Measurements from ENCODE around the gene PEG3. TPM values are rescaled to one million over a fixed set of nuclear protein-coding genes. Genes with fewer than 3 reads are reported as not detected.
A peak's percentile ranks its signal among the peaks of the same experiment; 100 is the strongest.

The PEG3 gene
- total and polyA plus RNA-seq, 2 of the 13 experiments (the other 11 are each of a cell fraction or from before 2014, with no cell fraction given), result 217 to 394 TPM

DNA sequence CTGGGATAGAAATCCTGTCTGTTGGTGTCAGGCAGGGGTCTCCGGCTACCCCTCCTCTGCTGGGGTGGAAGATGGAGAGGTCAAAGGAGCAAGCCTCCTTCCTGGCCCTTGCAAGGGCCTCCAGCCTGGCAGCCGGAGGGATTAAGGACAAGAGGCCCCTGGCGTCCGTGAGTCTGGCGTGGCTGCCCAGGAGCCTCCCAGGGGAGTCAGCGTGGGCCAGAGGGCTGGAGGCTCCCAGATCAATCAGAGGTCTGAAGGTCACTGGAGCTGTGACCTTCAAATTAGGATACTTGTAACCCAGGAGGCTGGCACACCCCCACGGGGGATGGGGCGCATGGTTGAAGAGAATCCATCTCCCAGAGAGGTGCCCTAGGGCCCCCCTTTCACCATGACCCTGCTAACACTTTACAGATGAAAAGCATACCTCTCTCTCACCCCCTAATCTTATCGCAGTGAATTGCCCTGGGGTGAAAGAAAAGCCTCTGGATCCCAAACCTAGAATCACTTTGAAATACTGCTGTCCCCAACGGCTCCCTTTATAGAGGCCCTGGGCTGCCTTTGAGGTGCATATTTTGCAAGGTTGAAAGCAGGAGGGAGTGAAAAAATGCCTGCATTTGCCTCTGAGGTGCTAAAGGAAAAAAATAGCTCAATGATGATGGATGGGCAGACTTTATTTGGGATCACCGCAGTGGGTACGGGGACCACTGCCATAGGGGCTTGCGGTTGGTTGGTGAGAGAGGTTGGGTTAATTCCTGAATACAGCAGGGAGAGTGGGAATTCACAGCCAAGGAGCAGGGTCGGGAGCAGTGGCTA, 44.9 kb upstream of the PEG3 start (continued):
- TF ChIP-seq ZNF672 (CRISPR knock-in tag; IDR thresholded peaks at IDR 0.05), result no peak
- TF ChIP-seq ETV5 (CRISPR knock-in tag; IDR thresholded peaks at IDR 0.05; ENCODE audit: borderline replicate concordance), result peak; percentile 66
- no peak for TF ChIP-seq HES4 (CRISPR knock-in tag; IDR thresholded peaks at IDR 0.05; ENCODE audit: borderline replicate concordance)
- peak; percentile 64; the same call in 1 of the 2 replicates for TF ChIP-seq HNF4G (IDR thresholded peaks at IDR 0.05; ENCODE audit: borderline replicate concordance, low read depth, low read length)
- TF ChIP-seq HNF4G (CRISPR knock-in tag; IDR thresholded peaks at IDR 0.05; ENCODE audit: borderline replicate concordance, low read depth), result 0 out of 2 replicates have a peak, but pooled peaks have one; percentile 17
- TF ChIP-seq SRF (IDR thresholded peaks at IDR 0.05; ENCODE audit: low read depth, low read length), result no peak
- TF ChIP-seq, protein P1, sequence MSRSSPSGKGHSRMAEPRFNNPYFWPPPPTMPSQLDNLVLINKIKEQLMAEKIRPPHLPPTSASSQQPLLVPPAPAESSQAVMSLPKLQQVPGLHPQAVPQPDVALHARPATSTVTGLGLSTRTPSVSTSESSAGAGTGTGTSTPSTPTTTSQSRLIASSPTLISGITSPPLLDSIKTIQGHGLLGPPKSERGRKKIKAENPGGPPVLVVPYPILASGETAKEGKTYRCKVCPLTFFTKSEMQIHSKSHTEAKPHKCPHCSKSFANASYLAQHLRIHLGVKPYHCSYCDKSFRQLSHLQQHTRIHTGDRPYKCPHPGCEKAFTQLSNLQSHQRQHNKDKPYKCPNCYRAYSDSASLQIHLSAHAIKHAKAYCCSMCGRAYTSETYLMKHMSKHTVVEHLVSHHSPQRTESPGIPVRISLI (CRISPR knock-in tag; IDR thresholded peaks at IDR 0.05; ENCODE audit: borderline replicate concordance), result 0 out of 2 replicates have a peak, but pooled peaks have one; percentile 12
- peak; percentile 13; the same call in 1 of the 2 replicates for TF ChIP-seq BCL6 (CRISPR knock-in tag; IDR thresholded peaks at IDR 0.05)
- TF ChIP-seq PATZ1 (CRISPR knock-in tag; IDR thresholded peaks at IDR 0.05), result peak; percentile 64
- no peak for TF ChIP-seq ZNF530 (CRISPR knock-in tag; IDR thresholded peaks at IDR 0.05; ENCODE audit: low read depth)
- TF ChIP-seq, protein P2, sequence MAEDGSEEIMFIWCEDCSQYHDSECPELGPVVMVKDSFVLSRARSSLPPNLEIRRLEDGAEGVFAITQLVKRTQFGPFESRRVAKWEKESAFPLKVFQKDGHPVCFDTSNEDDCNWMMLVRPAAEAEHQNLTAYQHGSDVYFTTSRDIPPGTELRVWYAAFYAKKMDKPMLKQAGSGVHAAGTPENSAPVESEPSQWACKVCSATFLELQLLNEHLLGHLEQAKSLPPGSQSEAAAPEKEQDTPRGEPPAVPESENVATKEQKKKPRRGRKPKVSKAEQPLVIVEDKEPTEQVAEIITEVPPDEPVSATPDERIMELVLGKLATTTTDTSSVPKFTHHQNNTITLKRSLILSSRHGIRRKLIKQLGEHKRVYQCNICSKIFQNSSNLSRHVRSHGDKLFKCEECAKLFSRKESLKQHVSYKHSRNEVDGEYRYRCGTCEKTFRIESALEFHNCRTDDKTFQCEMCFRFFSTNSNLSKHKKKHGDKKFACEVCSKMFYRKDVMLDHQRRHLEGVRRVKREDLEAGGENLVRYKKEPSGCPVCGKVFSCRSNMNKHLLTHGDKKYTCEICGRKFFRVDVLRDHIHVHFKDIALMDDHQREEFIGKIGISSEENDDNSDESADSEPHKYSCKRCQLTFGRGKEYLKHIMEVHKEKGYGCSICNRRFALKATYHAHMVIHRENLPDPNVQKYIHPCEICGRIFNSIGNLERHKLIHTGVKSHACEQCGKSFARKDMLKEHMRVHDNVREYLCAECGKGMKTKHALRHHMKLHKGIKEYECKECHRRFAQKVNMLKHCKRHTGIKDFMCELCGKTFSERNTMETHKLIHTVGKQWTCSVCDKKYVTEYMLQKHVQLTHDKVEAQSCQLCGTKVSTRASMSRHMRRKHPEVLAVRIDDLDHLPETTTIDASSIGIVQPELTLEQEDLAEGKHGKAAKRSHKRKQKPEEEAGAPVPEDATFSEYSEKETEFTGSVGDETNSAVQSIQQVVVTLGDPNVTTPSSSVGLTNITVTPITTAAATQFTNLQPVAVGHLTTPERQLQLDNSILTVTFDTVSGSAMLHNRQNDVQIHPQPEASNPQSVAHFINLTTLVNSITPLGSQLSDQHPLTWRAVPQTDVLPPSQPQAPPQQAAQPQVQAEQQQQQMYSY (CRISPR knock-in tag; IDR thresholded peaks at IDR 0.05), result peak; percentile 49; the same call in 1 of the 2 replicates
- TF ChIP-seq ZFP36L1 (CRISPR knock-in tag; IDR thresholded peaks at IDR 0.05), result no peak
- TF ChIP-seq MED1 (CRISPR knock-in tag; IDR thresholded peaks at IDR 0.05), result peak; percentile 82
- no peak for TF ChIP-seq ETV6 (CRISPR knock-in tag; conservative IDR thresholded peaks at IDR 0.05)
- TF ChIP-seq, protein P3, sequence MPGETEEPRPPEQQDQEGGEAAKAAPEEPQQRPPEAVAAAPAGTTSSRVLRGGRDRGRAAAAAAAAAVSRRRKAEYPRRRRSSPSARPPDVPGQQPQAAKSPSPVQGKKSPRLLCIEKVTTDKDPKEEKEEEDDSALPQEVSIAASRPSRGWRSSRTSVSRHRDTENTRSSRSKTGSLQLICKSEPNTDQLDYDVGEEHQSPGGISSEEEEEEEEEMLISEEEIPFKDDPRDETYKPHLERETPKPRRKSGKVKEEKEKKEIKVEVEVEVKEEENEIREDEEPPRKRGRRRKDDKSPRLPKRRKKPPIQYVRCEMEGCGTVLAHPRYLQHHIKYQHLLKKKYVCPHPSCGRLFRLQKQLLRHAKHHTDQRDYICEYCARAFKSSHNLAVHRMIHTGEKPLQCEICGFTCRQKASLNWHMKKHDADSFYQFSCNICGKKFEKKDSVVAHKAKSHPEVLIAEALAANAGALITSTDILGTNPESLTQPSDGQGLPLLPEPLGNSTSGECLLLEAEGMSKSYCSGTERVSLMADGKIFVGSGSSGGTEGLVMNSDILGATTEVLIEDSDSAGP (CRISPR knock-in tag; IDR thresholded peaks at IDR 0.05; ENCODE audit: borderline replicate concordance), result peak; percentile 36; the same call in 1 of the 2 replicates
- TF ChIP-seq ERF (CRISPR knock-in tag; IDR thresholded peaks at IDR 0.05), result no peak
- no peak; the same call in 1 of the 2 replicates for TF ChIP-seq FOXA3 (CRISPR knock-in tag; IDR thresholded peaks at IDR 0.05)

All from HepG2 (cell line).